SK-N-SH treated with all-trans-retinoic acid at 6 μM for 48 hours (cell line): ENCODE measurements around the gene NFIX.
"Not testable (repeated sequence)": the region's sequence is repeated elsewhere in the genome, so short reads cannot be mapped to it uniquely, and the experiment has no call there.

Experiments
- CSDC2 ChIP-seq: fragments of 250-450 bp; sonication (Bioruptor Pico); IDR thresholded peaks from 2 replicates; pipeline ENCODE4 v1.5.0; 2020; ENCODE audit warnings: mild to moderate bottlenecking, moderate library complexity
- OSR1 ChIP-seq: fragments of 250-450 bp; sonication (Bioruptor Pico); IDR thresholded peaks from 2 replicates; pipeline ENCODE4 v1.8.0; 2022; ENCODE audit warnings: moderate library complexity, mild to moderate bottlenecking, inconsistent platforms
- POU6F1 ChIP-seq: fragments of 250-450 bp; sonication (Bioruptor Pico); IDR thresholded peaks from 2 replicates; pipeline ENCODE4 v1.8.0; 2021; ENCODE audit warnings: low read depth, mild to moderate bottlenecking, moderate library complexity, borderline replicate concordance
- PPARA ChIP-seq: fragments of 250-450 bp; sonication (Bioruptor Pico); IDR thresholded peaks from 2 replicates; pipeline ENCODE4 v1.5.0; 2020; ENCODE audit warnings: mild to moderate bottlenecking, borderline replicate concordance
- RARB ChIP-seq: fragments of 250-450 bp; sonication (Bioruptor Pico); IDR thresholded peaks from 2 replicates; pipeline ENCODE4 v1.8.0; 2021; ENCODE audit warnings: mild to moderate bottlenecking, moderate library complexity
- TCF4 ChIP-seq: fragments of 250-450 bp; sonication (Bioruptor Pico); IDR thresholded peaks from 2 replicates; pipeline ENCODE4 v1.8.0; 2021; ENCODE audit warnings: mild to moderate bottlenecking, moderate library complexity, borderline replicate concordance
- ZNF70 ChIP-seq: fragments of 450-650 bp; formaldehyde crosslinking; IDR thresholded peaks from 2 replicates; pipeline ENCODE4 v1.5.0; 2020; ENCODE audit warnings: mild to moderate bottlenecking, moderate library complexity

- not testable (repeated sequence) for TF ChIP-seq PPARA; RARB (CRISPR knock-in tag); ZNF70 (CRISPR knock-in tag); CSDC2 (CRISPR knock-in tag); POU6F1; OSR1 (CRISPR knock-in tag); TCF4 (CRISPR knock-in tag)
These were observed 19.2 kb upstream of the NFIX start for GRCh38 chr19:12976109-12976508.
